Activated CD4-positive, alpha-beta T cell treated with anti-CD3 and anti-CD28 coated beads, Interleukin-2, amount 50 U/mL, for 48 hours (primary cell): ENCODE data around the gene ZNF592.

ENCODE experiments used
- DNase-seq, 2 experiments: peaks; one replicate each; pipeline ENCODE4 v3.0.0-alpha.2; 2020

ZNF592 gene

DNA sequence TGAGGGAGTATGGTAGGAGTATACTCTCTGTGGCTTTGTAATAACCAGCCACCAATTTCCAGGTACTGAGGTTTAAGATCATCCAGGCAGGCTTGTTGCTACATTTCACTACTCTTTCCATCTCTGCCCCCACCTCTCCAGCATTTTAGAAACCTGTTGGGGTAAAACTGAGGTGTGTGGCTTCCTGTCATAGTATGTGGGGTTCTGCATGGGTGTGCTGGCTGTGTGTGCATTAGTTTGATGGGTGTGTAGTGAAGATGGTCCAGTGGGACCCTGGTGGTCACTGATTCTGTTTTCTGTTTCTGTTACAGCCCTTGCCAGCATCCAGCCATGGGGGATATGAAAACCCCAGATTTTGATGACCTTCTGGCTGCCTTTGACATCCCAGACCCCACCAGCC, 34.0 kb downstream of the ZNF592 start:
- no peak for DNase-seq

DNA sequence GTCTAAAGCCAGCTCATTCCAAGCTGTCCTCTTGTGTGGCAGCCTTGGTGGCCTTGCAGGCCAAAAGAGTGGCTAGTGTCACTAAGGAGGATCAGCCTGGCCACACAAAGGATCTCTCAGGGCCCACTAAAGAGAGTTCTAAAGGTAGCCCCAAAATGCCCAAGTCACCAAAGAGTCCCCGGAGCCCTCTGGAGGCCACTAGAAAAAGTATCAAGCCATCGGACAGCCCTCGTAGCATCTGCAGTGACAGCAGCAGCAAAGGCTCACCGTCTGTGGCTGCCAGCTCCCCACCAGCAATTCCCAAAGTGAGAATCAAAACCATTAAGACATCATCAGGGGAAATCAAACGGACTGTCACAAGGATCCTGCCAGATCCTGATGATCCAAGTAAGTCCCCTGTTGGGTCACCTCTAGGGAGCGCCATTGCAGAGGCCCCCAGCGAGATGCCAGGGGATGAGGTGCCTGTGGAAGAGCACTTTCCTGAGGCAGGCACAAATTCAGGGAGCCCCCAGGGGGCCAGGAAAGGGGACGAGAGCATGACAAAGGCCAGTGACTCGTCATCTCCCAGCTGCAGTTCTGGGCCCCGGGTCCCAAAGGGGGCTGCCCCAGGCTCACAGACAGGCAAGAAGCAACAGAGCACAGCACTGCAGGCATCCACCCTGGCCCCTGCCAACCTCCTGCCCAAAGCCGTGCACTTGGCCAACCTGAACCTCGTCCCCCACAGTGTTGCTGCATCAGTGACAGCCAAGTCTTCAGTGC, 35.3 kb downstream of the ZNF592 start:
- DNase-seq = no peak

DNA sequence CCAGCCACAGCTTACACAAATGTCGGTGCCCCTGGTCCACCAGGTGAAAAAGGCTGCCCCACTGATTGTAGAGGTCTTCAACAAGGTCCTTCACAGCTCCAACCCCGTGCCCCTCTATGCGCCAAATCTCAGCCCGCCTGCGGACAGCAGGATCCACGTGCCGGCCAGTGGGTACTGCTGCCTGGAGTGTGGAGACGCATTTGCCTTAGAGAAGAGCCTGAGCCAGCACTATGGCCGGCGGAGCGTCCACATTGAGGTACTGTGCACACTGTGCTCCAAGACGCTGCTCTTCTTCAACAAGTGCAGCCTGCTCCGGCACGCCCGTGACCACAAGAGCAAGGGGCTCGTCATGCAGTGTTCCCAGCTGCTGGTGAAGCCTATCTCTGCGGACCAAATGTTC, 35.9 kb downstream of the ZNF592 start:
- DNase-seq = no peak

DNA sequence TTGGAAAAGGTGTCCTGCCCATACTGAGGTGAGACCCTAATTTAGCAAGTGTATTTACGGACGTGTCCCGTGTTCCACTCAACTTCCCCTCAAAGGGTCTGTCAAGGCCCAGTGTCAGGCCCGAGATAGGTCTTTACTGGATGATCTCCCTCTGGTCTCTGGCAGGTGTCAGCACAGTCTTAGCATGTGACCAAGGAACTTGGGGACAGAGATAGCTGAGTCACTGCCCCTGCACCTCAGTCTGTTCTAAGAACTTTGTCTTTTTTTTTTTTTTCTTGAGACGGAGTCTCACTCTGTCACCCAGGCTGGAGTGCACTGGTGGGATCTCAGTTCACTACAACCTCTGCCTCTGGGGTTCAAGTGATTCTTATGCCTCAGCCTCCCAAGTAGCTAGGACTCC, 36.7 kb downstream of the ZNF592 start:
- DNase-seq = no peak

DNA sequence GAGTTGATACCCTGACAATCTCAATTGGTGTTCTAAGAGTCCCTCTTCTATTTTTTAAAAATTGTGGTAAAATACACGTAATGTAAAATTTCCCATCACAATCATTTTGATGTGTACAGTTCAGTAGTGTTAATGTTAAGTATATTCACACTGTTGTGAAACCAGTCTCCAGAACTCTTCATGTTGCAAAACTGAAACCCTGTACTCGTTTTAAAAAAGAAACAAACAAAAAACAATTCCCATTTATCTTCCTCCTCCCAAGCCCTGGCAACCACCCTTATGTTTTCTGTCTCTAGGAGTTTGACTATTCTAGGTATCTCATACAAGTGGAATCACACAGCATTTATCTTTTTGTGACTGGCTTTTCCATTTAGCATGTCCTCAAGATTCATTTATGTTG, 40.1 kb downstream of the ZNF592 start:
- DNase-seq = no peak

DNA sequence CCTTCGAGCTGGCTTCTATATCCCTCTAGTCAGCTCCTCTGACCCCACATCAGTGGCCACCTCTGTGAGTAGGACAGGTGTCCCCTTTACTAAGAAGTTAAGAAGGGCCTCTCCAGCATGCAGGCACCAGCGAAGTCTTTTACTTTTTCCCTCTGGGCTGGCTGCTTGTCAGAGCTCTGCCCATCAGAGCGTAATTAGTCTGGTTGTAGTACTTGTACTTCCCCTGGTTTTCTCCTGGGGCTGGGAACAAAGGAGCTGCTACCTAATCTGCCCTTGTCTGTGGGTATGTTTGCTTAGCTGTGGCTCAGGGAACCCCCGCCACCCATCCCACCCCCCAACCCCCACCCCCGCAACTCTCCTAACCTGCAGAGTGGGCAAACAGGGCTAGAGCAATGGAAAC, 41.4 kb downstream of the ZNF592 start:
- DNase-seq = no peak

DNA sequence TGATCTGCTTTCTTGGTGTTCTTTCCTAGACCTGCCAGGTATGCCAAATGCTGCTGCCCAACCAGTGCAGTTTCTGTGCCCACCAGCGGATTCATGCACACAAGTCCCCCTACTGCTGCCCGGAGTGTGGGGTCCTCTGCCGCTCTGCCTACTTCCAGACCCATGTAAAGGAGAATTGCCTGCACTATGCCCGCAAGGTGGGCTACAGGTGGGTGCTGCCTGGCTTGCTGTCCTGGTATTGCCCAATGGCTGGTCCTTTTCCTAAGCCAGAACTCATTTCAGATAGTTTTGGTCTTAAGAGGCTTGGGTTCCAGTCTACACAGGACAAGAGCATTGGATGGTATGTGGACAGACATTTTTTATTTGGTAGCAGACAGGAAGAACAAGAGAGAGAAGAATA, 42.3 kb downstream of the ZNF592 start:
- DNase-seq = no peak

DNA sequence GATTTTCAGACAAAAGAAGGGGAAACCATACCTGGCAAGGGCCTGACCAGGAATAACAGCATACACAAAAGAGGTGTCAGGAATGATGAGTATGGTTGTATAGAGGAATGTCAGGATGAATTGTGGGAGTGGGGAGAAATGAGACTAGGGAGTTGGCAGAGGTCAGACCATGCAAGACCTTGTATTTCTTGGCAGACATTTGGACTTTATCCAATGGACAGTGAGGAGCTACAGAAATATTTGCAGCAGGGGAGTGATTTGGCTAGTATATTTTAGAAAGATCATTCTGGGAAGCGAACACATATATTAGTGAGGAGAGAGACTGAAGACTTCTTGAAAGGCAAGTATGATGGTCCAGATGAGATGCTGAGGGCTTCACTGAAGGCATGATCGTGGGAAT, 43.4 kb downstream of the ZNF592 start:
- DNase-seq = no peak

DNA sequence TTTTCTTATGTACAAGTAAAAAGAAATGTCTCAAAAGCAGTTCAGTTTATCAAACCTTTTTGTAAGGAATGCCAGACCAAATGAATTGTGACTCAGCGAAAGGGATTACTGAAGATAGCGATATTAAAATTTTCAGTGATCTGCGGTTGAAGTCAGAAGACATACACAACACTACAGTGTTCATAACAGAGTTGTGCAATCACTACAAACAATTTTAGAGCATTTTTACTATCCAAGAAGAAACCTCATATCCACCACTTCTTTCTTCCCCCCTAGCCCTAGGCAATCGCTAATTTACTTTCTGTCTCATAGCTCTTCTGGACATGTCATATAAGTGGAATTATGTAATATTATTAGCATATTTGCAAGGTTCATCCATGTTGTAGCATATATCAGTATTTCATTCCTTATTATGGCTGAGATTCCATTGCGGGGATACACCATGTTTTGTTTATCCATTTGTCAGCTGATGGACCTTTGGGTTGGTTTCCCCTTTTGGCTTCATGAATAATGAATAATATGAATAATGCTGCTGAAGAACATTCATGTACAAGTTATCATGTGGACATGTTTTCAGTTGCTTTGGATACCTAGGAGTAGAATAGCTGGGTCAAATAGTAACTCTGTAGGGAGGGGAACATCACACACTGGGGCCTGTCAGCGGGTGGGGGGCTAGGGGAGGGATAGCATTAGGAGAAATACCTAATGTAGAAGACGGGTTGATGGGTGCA, 45.2 kb downstream of the ZNF592 start:
- DNase-seq = no peak

DNA sequence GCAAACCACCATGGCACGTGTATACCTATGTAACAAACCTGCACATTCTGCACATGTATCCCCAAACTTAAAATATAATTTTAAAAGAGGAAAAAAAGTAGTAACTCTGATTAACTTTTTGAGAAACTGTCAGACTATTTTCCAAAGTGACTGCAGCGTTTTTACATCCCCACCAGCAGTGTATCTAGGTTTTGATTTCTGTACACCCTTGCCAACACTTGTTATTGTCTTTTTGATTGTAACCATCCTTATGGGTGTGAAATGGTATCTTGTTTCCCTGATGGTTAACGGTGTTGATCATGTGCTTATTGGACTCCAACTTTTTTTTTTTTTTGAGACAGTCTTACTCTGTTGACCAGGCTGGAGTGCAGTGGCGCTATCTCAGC, 45.8 kb downstream of the ZNF592 start:
- no peak for DNase-seq

DNA sequence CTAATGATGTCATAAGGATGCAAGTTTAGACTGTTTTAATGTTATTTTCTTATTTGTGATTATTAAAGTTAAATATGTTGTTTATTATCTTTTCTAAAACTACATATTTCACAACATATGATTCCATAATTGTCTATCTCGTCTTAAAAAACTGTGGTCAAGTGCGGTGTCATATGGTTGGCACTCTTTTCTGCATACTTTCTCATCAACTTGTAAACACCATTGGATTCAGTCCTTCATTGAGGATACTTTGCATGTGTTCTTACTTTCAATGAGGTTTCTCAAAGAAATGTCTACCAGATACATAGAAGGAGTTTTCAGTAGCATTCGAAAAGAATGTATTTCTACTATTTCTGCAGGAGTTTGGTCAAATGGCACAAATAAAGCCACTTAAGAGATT, 46.8 kb downstream of the ZNF592 start:
- no peak for DNase-seq

DNA sequence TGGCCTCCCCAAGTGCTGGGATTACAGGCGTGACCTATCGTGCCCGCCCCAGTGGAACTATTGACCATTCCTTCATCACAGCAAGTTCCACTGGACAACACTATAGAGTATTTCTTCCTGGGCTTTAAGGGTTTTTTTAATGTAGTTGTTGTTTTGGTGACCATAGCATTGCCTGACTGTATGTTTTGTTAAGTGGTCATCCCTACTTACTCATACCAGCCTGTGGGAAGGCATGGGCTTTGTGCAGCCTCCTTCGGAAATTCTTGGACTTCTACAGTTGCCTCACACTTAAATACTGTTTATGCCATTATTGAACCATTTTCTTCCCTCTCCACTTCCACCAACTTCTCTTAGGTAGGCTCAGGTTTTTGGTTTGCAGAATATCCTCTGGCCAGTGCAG, 48.8 kb downstream of the ZNF592 start:
- DNase-seq = no peak

DNA sequence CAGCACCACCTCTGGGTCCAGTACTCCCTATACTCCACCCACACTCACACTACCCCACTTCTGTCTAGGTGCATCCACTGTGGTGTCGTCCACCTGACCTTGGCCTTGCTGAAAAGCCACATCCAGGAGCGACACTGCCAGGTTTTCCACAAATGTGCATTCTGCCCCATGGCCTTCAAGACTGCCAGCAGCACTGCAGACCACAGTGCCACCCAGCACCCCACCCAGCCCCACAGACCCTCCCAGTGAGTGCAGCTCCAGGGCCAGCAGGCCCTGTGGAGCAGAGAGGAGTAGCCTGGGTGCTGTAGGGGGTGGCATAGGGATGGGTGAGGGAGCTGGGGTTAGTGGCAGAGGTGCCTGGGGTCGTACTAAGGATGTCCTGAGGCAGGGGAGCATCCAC, 49.4 kb downstream of the ZNF592 start:
- no peak for DNase-seq

DNA sequence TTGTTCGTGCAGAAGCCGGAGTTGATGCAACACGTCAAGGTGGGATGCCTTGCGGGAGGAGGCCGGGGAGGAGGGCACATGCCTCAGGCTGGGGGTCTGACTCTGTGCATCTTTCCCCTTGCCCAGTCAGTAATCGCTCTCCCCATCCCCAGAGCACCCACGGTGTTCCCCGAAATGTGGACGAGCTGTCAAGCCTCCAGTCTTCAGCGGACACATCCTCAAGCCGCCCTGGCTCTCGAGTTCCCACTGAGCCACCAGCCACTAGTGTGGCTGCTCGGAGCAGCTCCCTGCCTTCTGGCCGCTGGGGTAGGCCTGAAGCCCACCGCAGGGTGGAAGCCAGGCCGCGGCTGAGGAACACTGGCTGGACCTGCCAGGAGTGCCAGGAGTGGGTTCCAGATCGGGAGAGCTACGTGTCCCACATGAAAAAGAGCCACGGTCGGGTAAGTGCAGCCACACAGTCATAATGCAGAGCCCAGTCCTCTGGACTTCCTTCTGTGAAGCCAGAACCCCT, 50.1 kb downstream of the ZNF592 start:
- DNase-seq = no peak

DNA sequence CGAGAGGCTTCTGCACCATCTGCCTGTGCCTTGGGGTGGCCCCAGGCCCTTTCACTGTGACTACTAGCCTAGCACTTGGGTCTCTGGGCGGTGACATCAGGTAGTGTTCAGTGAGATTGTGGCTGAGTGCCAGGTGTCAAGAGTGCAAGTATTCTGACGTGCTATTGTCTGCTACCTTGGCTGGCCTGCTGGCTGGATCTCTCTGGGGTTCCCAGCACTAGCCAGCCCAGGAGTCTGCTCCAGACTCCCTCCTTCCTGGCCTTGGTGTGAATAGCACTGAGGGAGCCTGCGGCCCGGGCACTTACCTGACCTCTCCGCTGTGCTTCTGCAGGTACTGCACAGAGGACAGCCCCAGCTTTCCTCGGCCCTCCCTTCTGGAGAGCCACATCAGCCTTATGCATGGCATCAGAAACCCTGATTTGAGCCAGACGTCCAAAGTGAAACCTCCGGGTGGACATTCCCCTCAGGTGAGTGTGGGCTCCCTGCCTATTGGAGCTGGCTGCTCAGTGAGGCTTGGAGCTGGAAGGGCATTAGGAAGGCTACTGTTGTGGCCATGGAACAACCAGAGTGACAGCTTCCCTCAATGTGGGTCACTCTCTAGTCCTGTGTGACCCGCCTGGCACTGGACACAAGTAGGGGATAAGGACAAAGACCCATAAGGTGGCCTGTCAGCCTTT, 51.3 kb downstream of the ZNF592 start:
- no peak for DNase-seq

DNA sequence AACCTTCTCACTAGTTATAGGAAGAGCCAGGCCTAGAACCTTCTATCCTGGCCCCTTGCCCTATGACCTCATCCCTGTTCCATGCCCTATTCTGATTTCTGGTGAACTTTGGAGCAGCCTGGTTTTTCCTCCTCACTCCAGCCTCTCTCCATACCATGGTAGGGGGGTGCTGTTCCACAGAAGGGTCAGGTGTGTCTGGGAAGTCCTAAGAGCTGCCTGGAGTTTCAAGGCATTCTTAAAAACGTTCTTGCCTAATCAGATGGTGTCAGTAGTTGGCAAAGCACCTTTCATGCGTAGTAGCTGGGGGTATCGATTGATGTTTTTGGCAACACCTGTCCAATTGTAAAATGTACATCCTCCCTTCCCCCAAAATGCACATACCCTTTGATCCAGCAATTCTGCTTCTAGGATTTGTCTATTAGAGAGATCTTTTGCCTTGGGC, 52.0 kb downstream of the ZNF592 start:
- DNase-seq = no peak

DNA sequence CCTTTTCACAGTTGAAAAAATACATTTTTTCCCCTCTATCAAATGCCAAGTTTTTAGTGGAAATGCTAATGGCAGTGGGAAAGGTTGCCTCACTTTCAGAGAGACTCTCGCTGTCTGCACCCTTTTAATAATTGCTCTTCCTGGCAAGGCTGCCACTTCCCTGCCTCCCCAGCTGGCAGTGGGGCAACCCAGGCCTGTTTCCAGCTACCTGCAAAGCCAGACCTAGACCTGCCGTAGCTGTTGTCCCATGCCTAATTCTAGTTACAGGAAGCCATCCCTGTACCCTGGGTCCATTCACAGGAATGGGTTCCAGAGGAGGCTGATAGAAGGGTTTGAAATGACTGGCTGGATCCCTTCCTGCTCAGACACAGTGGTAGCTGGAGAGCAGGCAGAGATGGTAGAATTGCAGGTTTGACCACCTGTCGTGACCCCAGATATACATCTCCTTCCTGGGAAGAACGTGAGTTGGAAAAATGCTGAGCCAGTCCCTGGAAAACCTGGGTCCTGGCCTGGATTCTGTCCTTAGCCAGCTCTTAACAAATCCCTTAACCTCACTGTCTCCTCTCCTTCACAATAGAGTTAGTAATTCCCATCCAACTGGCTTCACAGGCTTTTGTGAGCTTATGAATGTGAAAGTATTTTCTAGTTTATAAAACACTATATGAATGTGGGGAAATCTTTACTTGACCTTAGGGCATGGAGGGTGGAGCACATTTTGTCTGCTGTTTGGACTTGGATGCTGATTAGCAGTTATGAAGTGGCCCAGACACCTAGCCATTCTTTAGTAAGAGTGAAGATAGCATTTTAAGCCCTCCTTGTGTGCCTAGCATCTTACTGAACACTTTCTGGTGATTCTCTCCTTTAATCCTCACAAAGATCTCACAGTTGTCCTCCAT, 55.9 kb downstream of the ZNF592 start:
- DNase-seq = no peak

DNA sequence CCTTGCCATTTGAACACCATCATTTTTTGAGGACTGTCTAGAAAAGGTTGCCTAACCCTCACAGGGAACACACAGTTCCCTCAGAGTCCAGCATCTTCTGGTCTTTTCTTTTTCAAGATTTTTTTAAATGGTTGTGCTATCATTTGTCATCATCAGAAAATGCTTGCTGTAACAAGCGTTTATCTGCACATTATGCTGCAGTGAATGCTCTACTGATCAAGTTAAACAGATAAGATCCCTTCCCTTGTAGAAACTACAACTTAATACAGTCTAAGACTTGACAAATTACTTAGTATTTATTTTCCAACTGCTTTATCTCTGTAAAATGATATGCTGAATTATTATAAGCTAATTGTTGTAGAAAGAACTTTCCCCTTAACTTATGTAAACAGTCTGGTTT, 56.8 kb downstream of the ZNF592 start:
- DNase-seq = no peak

DNA sequence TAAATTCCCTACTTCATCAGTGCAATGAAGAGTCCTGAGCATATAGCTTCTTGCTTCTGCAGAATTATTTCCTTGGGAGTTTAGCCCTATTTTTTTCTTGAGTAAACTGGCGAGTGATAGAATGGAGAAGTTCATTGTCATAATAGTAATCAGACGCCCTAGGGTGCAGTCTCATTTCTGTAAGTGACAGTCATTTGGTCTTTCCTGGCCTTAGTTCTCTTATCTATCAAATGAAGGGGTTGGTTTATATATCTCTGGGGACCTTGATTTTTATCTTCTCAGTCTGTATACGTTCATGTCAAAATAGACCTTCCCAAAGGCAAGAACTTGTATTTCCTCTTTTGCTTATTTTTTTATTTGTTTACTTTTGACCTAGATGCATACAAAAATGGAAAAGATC, 58.8 kb downstream of the ZNF592 start:
- no peak for DNase-seq

DNA sequence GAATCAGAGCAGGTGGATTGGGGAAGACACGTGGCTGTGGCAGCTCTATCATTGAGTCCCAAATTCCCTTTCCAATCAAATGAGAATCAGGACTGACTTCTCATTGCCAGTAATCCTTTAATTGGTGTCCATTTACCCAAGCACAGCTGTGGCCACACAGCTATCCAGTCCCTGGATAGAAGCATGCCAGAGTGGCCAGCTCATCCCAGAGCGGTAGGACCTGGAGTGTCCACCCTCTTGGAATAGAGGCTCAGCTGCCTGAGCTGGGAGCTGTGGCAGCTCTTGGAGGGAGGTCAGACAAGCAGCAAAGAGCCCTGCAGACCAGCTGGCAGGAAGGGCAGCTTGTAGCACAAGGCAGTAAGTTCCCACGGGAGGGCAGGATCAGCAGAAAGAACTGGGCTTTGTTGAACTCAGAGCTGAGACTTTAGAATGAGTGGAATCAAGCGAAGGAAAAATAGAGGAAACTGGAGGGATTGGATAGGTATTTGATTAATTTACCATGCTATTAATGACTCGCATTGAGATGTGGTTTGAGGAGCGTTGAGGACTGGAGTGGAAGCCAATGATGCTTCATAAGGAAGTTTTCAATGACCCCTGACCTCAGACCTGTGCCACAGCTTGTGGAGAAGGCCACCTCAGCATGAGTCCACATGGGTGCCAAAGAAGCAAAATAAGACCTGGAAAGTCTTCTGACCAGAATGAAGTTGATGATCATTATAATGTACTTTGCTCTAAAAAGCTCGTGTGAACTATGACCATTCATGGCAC, 61.9 kb downstream of the ZNF592 start:
- DNase-seq = no peak

DNA sequence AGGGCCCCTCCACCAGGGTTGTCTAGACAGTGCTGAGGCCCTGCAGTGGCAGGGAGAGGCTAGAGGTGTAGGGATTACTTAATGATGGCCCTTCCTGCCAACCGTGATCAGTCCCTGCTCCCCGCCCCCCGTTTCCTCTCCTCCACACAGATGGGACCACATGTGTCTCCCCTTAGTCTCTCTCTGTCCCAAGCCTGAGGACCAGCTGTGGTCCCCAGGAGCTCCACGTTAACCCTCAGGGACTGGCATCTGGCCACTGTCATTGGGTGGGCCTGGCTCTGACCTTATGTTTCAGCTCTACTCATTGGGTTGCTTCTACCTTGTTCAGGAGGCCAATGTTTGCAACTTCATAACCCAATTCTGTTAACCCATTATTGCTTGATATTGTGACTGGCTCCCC, 62.8 kb downstream of the ZNF592 start:
- DNase-seq = no peak

DNA sequence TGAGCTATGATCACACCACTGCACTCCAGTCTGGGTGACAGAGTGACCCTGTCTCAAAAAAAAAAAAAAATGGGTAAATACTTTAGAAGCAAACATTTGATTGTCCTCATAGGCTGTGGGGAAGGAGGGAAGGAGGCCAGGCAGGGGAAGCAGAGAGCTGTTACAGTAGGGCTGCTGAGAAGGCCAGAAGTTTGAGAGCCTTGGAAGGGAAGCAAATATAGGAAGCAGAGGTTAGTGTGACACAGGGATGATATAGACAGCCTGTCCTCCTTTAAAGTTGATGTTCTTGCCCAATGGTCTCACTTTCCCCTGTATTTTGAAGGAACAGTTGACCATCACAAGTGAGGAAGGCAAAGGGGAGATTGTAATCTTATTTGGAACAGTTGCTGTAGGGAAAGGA, 63.4 kb downstream of the ZNF592 start:
- DNase-seq = no peak
